Stimulated activated CD4-positive, alpha-beta T cell treated with anti-CD3 and anti-CD28 coated beads, Interleukin-4, amount 100 ng/mL, for 48 hours (primary cell): ENCODE results near the gene HMOX2.

ENCODE experiments used
- DNase-seq, 2 donors: peaks; one replicate each; pipeline ENCODE4 v3.0.0-alpha.2; 2020; ENCODE audit warnings: low read depth in 2 of 2

HMOX2 gene

GRCh38 chr16:4475880-4476788 is at the start of gene HMOX2:
HMOX2 (plus strand) TSS chr16:4476398; CDS start chr16:4505525, 29,127 bp downstream.
- DNase-seq, result peak; percentile 87 to 93

GRCh38 chr16:4426722-4427372 is 49.4 kb upstream of the HMOX2 start:
- no peak for DNase-seq

GRCh38 chr16:4428500-4428899 is 47.7 kb upstream of the HMOX2 start:
- no peak for DNase-seq

- DNase-seq, result no peak
Measured at GRCh38 chr16:4431023-4431422, 45.2 kb upstream of the HMOX2 start.

GRCh38 chr16:4433228-4433627 is 43.0 kb upstream of the HMOX2 start:
- no peak for DNase-seq

- no peak for DNase-seq
Measured at GRCh38 chr16:4433914-4434787, 42.0 kb upstream of the HMOX2 start.

- DNase-seq, result no peak
Measured at GRCh38 chr16:4435337-4436067, 40.7 kb upstream of the HMOX2 start.

- no peak for DNase-seq
Measured at GRCh38 chr16:4437366-4437765, 38.8 kb upstream of the HMOX2 start.

GRCh38 chr16:4442371-4442770 is 33.8 kb upstream of the HMOX2 start:
- DNase-seq, result no peak

- no peak for DNase-seq
Measured at GRCh38 chr16:4443271-4443670, 32.9 kb upstream of the HMOX2 start.

- DNase-seq, result no peak
Measured at GRCh38 chr16:4443986-4444385, 32.2 kb upstream of the HMOX2 start.

GRCh38 chr16:4450430-4450829 is 25.8 kb upstream of the HMOX2 start:
- no peak for DNase-seq

- DNase-seq, result no peak
Measured at GRCh38 chr16:4450931-4451519, 25.2 kb upstream of the HMOX2 start.

- DNase-seq, result no peak
Measured at GRCh38 chr16:4452674-4453073, 23.5 kb upstream of the HMOX2 start.

GRCh38 chr16:4454623-4455022 is 21.6 kb upstream of the HMOX2 start:
- DNase-seq, result no peak

GRCh38 chr16:4455081-4455480 is 21.1 kb upstream of the HMOX2 start:
- no peak for DNase-seq

GRCh38 chr16:4455951-4456350 is 20.2 kb upstream of the HMOX2 start:
- no peak for DNase-seq

- DNase-seq, result no peak
Measured at GRCh38 chr16:4460936-4461249, 15.3 kb upstream of the HMOX2 start.

- no peak for DNase-seq
Measured at GRCh38 chr16:4461250-4462085, 14.7 kb upstream of the HMOX2 start.

GRCh38 chr16:4463522-4464163 is 12.6 kb upstream of the HMOX2 start:
- DNase-seq, result no peak
